ENCODE results near the gene RIPPLY3.
"Not testable (repeated sequence)": the region's sequence is repeated elsewhere in the genome, so short reads cannot be mapped to it uniquely, and the experiment has no call there.

RIPPLY3 gene

DNA sequence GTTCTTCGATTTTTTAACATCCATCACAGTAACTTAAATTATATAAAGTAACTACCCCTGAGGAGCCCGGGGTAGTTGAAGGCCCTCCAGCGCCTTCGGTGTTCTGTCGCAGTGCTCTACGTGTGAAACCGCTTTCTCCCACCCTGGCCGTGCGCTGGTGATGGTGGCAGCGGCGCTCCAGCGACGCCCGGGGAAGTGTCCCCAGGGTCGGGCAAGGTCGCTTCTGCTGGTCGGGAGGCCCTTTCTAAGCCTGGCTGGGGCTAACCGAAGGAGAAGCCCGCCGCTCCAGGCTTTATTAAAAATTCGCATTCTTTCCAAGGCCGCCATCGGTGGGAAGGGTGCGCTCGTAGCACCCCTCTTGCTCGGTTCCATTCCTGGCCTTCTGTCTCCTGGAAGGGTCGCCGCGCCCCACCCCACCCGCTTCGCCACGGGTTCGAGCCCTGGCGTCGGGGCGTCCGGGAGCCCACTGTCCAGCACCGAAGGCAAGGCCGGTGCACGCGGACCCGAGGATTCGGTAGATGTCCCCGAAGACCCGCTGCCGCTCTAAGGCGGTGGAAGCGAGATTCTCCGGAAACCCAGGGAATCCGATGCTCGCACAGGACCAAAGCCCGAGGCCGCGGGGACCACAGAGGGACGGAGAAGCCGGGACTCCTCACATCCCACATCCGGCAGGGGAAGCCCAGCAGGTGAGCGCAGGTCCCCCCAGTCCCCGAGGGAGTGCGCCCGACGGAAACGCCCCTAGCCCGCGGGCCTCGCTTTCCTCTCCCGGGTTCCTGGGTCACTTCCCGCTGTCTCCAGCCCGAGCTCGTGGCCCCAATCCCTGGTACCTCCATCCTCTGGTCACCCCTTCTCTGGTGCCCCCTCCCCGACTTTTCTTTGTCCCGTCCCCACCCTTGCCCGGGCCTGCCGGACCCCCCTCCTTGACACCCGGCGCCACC is 685 bp upstream of the RIPPLY3 start:
- in situ Hi-C loops (cut with HindIII; ENCODE audit: low sequenced_read_pairs) = no loop called here

DNA sequence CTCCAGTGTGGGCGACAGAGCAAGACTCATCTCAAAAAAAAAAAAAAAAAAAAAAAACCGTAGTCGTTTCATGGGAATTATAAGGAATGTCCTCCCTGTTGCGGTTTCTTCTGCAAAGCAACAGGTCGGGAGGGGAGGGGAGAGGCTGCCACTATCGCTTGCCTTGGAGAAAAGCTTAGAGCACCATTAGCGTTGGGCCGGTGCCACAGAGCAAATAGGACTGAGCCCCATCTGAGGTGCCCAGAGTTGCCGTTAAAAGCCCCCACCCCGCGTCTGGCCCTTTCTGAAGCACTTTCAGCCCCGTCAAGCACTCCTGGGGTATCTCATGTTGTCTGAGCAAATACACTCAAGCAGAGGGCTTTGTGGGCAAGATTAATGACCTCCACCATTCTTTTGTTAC is 2.2 kb downstream of the RIPPLY3 start:
- in situ Hi-C loops (cut with HindIII; ENCODE audit: low sequenced_read_pairs) = no loop called here

DNA sequence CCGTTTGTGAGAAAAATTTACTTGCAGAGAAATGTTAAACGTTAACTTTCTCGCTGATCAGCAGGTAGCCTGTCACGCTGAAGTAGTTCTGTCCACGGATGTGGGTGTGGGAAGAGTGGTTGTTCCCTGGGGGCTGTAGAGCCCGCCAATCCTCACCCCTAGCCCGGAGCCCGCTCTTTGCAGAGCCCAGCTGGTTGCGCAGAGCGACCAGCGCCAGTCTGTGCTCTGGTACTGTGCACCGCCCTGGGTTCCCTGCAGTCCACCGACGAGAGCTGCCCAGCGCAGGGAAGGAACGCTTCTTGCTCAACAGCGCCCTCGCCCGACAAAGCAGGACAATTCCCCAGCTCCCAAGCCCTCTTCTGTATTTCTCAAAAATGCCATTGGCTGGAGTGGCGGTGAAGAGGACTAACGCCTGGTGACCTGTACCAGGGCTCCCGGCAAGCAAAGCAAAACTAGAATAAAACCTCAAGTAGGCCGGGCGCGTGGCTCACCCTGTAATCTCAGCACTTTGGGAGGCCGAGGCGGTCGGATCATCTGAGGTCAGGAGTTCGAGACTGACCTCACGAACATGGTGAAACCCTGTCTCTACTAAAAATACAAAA is 3.3 kb downstream of the RIPPLY3 start:
- in situ Hi-C loops (cut with HindIII; ENCODE audit: low sequenced_read_pairs) = no loop called here

DNA sequence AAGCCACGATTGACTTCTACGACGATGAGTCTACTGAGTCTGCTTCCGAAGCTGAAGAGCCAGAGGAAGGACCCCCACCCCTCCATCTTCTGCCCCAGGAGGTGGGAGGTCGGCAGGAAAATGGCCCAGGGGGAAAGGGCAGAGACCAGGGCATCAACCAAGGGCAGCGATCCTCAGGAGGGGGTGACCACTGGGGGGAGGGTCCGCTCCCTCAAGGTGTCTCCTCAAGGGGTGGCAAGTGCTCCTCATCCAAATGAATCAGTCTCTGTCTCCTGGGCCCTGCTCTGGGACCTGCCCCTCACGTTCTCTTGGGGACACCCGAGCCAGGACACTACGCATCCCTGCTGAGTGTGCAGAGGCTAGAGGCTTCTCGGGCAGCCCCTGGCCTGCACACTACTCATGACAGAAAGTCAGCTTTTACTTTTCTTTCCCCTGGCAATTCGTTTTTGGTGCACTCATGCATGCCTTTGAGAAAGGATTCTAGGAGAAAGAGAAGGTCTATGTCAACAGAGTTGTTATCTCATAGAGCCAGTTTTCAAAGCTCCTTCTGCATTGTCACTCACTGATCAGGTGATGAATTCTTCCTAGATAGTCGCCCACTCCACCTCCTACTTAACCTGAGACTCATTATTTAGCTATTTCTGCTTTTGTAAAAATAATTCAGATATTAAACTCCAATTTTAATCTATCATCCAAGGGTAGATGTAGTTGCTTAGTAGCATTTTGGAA is 11.6 kb downstream of the RIPPLY3 start:
- in situ Hi-C loops (cut with HindIII; ENCODE audit: low sequenced_read_pairs) = no loop called here

DNA sequence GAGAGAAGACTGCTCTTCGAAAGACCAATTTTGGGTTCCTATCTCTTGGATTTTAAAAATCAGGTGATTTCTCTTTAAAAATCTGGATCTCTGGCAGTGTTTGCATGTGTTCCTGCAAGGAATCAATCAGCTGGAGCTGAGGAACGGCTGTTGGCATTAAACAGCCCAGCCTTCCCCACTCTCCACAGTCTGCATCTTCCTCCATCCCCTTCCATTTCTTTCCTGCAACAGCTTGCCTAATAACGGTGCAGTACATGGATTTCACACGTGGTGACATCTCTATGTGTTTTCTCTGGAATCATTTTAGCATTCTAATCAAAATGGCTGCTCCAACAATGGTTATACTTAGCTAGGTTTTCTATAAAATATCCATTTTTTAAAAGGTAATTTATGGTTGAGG is 20.0 kb downstream of the RIPPLY3 start:
- in situ Hi-C loops (cut with HindIII; ENCODE audit: low sequenced_read_pairs) = no loop called here

DNA sequence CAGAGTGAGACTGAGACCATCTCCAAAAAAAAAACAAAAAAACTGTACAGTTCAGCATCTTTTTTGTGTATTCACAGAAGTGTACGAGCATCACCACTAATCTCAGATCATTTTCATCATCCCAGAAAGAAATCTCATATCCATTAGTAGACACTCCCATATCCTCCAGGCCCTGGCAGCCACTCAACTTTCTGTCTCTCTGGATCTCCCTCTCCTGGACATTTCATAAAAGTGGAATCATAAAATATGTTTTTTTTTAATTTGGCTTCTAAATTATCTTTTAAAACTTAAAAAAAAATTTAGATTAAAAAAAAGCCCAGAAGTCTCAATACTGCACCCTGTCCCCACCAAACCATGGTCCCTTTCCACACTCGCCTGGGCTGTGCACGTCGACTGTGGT is 22.1 kb downstream of the RIPPLY3 start:
- in situ Hi-C loops (cut with HindIII; ENCODE audit: low sequenced_read_pairs) = no loop called here

DNA sequence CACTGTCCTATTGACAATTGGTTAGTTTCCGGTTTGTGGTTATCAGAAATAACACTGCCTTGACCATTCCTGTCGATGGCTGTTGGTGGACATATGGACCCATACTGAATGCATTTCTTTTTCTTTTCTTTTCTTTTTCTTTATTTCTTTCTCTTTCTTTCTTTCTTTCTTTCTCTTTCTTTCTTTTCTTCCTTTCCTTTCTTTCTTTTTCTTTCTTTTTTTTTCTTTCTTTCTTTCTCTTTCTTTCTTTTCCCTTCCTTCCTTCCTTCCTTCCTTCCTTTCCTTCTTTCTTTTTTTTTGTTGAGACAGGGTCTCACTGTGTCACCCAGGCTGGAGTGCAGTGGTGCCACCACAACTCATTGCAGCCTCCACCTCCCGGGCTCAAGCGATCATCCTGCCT is 24.4 kb downstream of the RIPPLY3 start:
- in situ Hi-C loops (cut with HindIII; ENCODE audit: low sequenced_read_pairs) = no loop called here

DNA sequence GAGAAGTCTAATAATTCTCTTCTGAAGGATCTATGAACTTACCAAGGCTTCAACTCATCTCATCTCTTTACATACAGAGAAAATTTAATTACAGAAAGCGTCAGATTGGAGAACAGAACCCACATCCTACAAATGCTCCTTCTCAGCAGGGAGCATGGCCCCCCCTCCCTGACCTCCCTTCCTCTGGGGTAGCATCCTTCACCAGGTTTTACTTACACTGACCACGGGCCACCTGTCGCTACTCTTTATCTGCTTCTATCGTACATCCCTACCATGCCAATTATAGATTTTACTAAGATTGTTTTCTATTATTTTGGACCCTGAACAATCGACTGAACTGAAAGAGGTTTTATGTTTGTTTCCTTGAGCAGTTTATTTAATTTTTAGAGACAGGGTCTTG is 25.8 kb downstream of the RIPPLY3 start:
- in situ Hi-C loops (cut with HindIII; ENCODE audit: low sequenced_read_pairs) = no loop called here

DNA sequence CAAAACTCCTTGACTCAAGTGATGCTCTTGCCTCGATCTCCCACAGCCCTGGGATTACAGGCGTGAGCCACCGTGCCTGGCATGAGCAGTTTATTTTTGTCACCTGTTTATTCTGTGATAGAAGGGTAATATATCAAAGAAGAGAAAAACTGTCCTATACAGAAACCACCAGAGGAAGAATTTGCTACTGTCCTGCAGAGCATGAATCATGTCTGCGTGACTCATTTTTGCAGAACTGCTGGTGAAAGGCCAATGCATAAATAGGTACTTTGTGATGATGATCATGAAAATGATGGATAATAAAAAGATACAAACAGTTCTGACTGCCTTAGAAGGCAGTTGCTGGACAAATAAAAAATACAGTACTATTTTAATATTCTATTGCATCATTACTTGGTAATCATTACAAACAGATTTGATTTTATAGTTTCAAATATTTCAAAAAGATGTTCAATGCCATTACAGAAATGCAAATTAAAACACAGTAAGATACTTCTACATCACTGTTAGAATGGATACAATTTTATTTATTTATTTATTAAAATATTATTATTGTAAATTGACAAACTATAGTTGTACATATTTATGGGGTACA is 26.5 kb downstream of the RIPPLY3 start:
- in situ Hi-C loops (cut with HindIII; ENCODE audit: low sequenced_read_pairs) = no loop called here

DNA sequence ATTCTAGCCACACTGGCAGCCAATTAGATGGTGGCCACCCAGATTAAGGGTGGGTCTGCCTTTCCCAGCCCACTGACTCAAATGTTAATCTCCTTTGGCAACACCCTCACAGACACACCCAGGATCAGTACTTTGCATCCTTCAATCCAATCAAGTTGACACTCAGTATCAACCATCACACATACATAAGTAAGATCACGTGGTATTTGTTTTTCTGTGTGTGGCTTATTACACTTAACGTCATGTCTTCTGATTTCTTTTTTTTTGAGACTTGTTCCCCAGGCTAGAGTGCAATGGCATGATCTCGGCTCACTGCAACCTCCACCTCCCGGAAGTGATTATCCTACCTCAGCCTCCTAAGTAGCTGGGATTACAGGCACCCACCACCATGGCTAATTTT is 27.9 kb downstream of the RIPPLY3 start:
- in situ Hi-C loops (cut with HindIII; ENCODE audit: low sequenced_read_pairs) = not testable (repeated sequence)

DNA sequence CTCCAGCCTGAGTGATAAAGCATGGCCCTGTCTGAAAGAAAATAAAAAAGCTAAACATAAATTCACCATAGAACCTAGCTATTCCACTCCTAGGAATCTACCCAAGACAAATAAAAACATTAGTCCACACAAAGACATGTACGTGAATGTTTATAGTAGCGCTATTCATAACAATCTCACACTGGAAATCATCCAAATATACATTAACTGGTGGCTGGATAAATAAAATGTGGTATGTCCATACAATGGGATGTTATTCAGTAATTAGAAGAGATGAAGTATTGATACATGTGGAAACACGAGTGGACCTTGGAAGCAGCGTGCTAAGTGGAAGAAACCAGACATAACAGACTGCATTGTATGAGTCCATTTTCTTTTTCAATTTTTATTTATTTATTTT is 29.7 kb downstream of the RIPPLY3 start:
- in situ Hi-C loops (cut with HindIII; ENCODE audit: low sequenced_read_pairs) = no loop called here

DNA sequence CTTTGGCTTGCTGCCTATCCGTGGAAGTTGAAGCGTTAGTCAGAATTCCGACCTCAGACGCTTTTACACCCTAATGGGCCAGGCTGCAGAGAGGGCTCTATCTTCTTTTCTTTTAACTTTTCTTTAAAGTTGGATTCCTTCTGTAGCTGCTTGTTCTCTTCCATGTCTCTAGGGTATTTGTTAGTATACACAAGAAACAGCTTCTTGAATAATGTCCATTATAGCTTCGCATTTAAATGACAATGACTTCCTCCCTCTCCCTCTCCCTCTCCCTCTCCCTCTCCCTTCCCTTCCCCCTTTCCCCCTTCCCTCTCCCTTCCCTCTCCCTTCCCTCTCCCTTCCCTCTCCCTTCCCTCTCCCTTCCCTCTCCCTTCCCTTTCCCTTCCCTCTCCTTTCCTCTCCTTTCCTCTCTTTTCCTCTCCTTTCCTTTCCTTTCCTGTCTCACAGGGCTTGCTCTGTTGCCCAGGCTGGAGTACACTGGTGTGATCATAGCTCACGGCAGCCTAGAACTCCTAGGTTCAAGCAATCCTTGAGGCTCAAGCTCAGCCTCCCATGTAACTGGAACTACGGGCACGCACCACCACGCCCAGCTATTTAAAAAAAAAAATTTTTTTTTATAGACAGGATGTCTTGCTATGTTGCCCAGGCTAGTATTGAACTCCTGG is 33.0 kb downstream of the RIPPLY3 start:
- in situ Hi-C loops (cut with HindIII; ENCODE audit: low sequenced_read_pairs) = no loop called here

DNA sequence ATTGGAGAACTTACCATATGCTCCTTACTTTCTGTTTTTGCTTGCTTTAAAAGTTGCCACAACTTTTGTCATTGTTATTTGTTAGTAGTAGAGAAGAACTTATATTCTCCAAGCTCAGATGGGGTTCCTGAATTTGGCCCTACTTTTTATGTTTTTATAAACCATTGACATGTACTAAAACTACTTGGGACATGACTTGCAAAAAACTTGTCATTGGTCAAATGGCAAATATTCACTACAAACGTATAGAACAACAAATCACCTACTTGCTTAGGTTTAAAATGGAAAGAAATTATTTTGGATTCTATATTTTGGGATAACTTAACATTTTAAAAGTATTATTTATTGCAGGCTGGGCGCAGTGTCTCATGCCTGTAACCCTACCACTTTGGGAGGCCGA is 33.7 kb downstream of the RIPPLY3 start:
- in situ Hi-C loops (cut with HindIII; ENCODE audit: low sequenced_read_pairs) = no loop called here

DNA sequence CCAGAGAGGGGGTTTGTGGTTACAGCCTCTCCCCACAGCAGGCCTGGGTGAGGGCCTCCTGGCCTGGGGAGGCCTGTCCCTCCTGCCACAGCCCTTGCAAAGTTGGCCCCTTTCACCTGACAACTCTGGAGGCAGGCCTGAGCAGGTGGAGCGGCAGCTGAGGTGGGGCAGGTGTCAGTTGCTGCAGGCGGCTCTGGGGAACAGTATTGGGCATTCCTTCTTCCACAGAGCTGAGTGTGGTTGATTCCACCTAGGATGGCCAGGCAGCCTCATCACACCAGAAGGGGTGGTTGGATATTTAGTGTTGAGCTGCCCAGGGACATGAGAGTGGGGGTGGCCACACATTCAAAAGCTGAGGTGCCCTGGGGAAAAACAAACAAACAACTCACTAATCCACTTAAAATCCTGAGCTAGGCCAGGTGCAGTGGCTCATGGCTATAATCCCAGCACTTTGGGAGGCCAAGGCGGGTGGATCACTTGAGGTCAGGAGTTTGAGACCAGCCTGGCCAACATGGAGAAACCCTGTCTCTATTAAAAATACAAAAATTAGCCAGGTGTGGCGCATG is 35.3 kb downstream of the RIPPLY3 start:
- in situ Hi-C loops (cut with HindIII; ENCODE audit: low sequenced_read_pairs) = no loop called here

DNA sequence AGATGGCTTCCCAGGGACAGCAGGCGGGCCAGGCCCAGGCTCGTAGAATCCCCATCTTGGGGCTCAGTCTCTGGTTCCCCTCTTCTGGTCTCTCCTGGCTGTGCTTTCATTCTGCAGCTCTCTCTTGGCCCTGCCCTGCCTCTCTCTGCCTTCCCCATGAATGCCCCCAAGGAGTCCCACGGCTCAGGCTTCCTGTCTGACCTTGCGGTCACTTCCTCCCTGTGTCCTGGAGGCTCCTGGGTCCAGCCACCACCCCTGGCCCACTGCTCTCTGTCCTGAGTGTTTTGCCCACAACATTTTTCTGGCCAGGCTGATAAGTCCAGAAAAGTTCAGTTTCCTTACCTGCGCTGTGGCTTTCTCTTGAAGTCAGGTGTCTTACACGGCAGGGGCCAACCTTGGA is 37.3 kb downstream of the RIPPLY3 start:
- in situ Hi-C loops (cut with HindIII; ENCODE audit: low sequenced_read_pairs) = no loop called here

DNA sequence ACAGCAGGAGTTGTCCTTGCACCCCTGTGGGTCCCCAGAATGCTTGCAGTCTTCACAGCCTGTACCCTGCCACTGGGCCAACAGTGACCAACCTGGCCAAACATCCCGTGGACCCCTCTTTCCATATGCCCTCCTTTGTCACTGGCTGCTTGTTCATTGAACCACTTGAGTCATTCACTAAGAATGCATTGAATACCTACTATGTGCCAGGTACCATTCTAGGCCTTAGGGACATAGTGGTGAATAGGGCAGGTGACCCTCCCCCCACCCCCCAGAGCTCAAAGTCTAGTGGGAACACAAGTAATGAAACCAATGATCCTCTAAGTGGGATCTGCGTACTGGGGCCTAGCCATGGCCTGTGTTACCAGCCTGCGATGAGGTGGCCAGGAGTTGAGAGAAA is 38.1 kb downstream of the RIPPLY3 start:
- in situ Hi-C loops (cut with HindIII; ENCODE audit: low sequenced_read_pairs) = no loop called here

DNA sequence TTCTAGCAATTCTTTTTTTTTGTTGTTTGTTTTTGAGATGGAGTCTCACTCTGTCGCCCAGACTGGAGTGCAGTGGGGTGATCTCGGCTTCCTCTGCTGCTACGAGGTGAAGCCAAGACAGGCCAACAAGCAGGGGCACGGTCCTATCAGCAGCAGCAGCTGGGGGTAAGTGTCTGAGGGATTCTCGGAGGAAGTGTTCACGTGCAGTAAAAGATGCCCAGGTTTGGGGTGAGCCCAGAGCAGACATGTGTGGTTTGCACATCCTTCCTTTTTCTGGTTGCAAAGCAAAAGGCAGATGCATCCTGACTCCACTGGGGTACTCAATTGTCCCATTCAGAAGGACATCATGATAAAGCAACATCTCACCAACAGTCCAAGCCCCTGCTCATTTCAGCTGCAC is 38.6 kb downstream of the RIPPLY3 start:
- in situ Hi-C loops (cut with HindIII; ENCODE audit: low sequenced_read_pairs) = no loop called here

DNA sequence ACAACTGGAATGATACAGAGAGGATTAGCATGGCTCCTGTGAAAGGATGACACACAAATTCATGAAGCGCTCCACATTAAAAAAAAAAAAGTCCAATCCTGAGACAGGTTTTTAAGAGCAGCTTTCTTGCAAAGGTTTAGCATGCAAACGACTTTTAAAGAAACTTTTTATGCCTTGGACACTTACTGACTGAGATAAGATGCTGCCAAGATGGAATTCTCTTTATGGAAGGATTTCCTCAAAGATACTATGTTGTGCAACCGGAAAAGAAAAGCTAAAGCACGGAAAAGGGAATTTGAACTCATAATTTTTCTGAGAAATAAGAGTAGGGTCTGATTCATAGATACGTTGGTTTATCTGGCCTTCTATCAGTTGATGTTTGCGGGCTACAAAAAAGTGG is 39.1 kb downstream of the RIPPLY3 start:
- in situ Hi-C loops (cut with HindIII; ENCODE audit: low sequenced_read_pairs) = no loop called here

DNA sequence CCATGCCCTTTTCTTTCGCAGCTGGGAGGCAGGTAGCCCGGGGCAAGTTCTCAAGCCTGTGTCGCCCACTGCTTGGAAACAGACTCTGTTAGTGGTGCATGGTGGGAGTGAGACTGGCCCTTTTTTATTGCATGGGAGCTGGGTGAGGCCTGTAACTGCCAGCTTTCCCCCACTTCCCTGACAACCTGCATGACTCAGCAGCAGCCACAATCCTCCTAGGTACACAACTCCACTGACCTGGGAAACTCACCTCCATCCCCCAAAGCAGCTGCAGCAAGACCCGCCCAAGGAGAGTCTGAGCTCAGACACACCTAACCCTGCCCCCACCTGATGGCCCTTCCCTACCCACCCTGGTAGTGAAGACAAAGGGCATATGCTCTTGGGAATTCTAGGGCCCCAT is 40.6 kb downstream of the RIPPLY3 start:
- in situ Hi-C loops (cut with HindIII; ENCODE audit: low sequenced_read_pairs) = no loop called here

DNA sequence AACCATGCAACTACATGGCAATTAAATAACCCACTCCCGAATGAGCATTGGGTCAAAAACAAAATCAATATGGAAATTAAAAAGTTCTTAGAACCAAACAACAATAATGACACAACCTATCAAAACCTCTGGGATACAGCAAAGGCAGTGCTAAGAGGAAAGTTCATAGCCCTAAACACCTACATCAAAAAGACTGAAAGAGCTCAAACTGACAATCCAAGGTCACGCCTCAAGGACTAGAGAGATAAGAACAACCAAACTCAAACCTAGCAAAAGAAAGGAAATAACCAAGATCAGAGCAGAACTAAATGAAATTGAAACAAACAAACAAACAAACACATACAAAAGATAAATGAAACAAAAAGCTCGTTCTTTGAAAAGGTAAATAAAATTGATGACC is 43.2 kb downstream of the RIPPLY3 start:
- in situ Hi-C loops (cut with HindIII; ENCODE audit: low sequenced_read_pairs) = not testable (repeated sequence)
